GM18519 (cell line): ENCODE data around the gene COX6B2.
A peak's percentile ranks its signal among the peaks of the same experiment; 100 is the strongest.
"Not testable (repeated sequence)": the region's sequence is repeated elsewhere in the genome, so short reads cannot be mapped to it uniquely, and the experiment has no call there.

ENCODE experiments used
- ATAC-seq: cut with Tn5 transposase; IDR thresholded peaks from one replicate; pipeline ENCODE4 v1.9.1; 2021; ENCODE audit warnings: mild to moderate bottlenecking, moderate library complexity; ENCODE audit not compliant: unreplicated experiment, low FRiP score

The COX6B2 gene

GRCh38 chr19:55345101-55345817 lies 9.3 kb downstream of the COX6B2 start:
- no peak for ATAC-seq

- no peak for ATAC-seq
Observed at GRCh38 chr19:55344444-55344843, 10.1 kb downstream of the COX6B2 start.

- no peak for ATAC-seq
Observed at GRCh38 chr19:55341595-55342531, 12.7 kb downstream of the COX6B2 start.

- no peak for ATAC-seq
Observed at GRCh38 chr19:55341171-55341588, 13.3 kb downstream of the COX6B2 start.

- ATAC-seq, result no peak
Observed at GRCh38 chr19:55340784-55341147, 13.8 kb downstream of the COX6B2 start.

- no peak for ATAC-seq
Observed at GRCh38 chr19:55339889-55340783, 14.4 kb downstream of the COX6B2 start.

- peak; percentile 69 for ATAC-seq
Observed at GRCh38 chr19:55339105-55339888, 15.2 kb downstream of the COX6B2 start, which contains the start of gene KMT5C. Gene KMT5C (plus strand): TSS chr19:55339876. CDS start chr19:55341937, 2,061 bp downstream.

GRCh38 chr19:55336101-55336500 lies 18.4 kb downstream of the COX6B2 start:
- no peak for ATAC-seq

- ATAC-seq, result no peak
Observed at GRCh38 chr19:55333870-55334269, 20.6 kb downstream of the COX6B2 start.

GRCh38 chr19:55329791-55330190 lies 24.7 kb downstream of the COX6B2 start:
- ATAC-seq, result not testable (repeated sequence)

- ATAC-seq, result not testable (repeated sequence)
Observed at GRCh38 chr19:55328774-55329318, 25.7 kb downstream of the COX6B2 start.

GRCh38 chr19:55325172-55325571 lies 29.3 kb downstream of the COX6B2 start, which contains the start of gene TMEM150B:
Gene TMEM150B (minus strand): TSS chr19:55325341. CDS start chr19:55321036, 4,305 bp downstream.
- no peak for ATAC-seq

GRCh38 chr19:55324662-55325061 lies 29.9 kb downstream of the COX6B2 start:
- ATAC-seq, result no peak

GRCh38 chr19:55322204-55322885 lies 32.2 kb downstream of the COX6B2 start:
- ATAC-seq, result no peak

- no peak for ATAC-seq
Observed at GRCh38 chr19:55321466-55322137, 32.9 kb downstream of the COX6B2 start.

- no peak for ATAC-seq
Observed at GRCh38 chr19:55320844-55321419, 33.6 kb downstream of the COX6B2 start.

- ATAC-seq, result no peak
Observed at GRCh38 chr19:55319785-55320184, 34.7 kb downstream of the COX6B2 start.

GRCh38 chr19:55316646-55317045 lies 37.9 kb downstream of the COX6B2 start:
- no peak for ATAC-seq
